CD4-positive, alpha-beta memory T cell (primary cell): ENCODE results near the gene PWP1. TPM values are rescaled to one million over a fixed set of nuclear protein-coding genes. Genes with fewer than 3 reads are reported as not detected.
A peak's percentile ranks its signal among the peaks of the same experiment; 100 is the strongest.

Source experiments
- CTCF ChIA-PET: fragments of 350-600 bp; sonication (Branson Sonifier 250); formaldehyde crosslinking; loops from one replicate; lab custom pipeline; 2021; ENCODE audit warnings: inconsistent platforms; ENCODE audit not compliant: partially characterized antibody; lab: Charles Lee
- POLR2A ChIA-PET: fragments of 350-600 bp; sonication (Branson Sonifier 250); formaldehyde crosslinking; loops from one replicate; lab custom pipeline; 2021; ENCODE audit not compliant: partially characterized antibody; lab: Charles Lee
- DNase-seq, 5 donors: peaks; one replicate each; pipeline versions ENCODE4 v3.0.0 to v3.0.0-alpha.2; 2020 to 2022; ENCODE audit warnings: mixed read lengths in 1 of 5
- H3K27ac ChIP-seq: one replicate; pipeline ENCODE4 v1.7.0; 2013; ENCODE audit warnings: low read depth, low read length
- H3K27me3 ChIP-seq: 2 replicates; pipeline ENCODE4 v1.7.0; 2013; ENCODE audit warnings: mild to moderate bottlenecking, low read length, moderate library complexity; ENCODE audit not compliant: insufficient read depth
- H3K36me3 ChIP-seq: 2 replicates; pipeline ENCODE4 v1.7.0; 2013; ENCODE audit warnings: mild to moderate bottlenecking, low read length, moderate library complexity; ENCODE audit not compliant: insufficient read depth
- H3K4me1 ChIP-seq: 2 replicates; pipeline ENCODE4 v1.7.0; 2013; ENCODE audit warnings: mild to moderate bottlenecking, low read length, moderate library complexity; ENCODE audit not compliant: insufficient read depth
- H3K4me3 ChIP-seq, 2 donors: one replicate each; pipeline ENCODE4 v1.7.0; 2013; ENCODE audit warnings: low read length in 2 of 2, mild to moderate bottlenecking in 1 of 2
- H3K9me3 ChIP-seq, 2 donors: one replicate each; pipeline ENCODE4 v1.7.0; 2013; ENCODE audit warnings: low read length in 2 of 2, control low read depth in 1 of 2; ENCODE audit not compliant: control insufficient read depth in 1 of 2
- H3K27ac Mint-ChIP-seq, 7 donors: one replicate each; pipeline ENCODE4 v1.8.0; 2020 to 2021; ENCODE audit warnings: mixed read lengths in 7 of 7, mild to moderate bottlenecking in 6 of 7, inconsistent platforms in 3 of 7, moderate library complexity in 3 of 7
- H3K27me3 Mint-ChIP-seq, 2 donors: one replicate each; pipeline ENCODE4 v1.8.0; 2020 to 2021; ENCODE audit warnings: mixed read lengths in 2 of 2
- H3K36me3 Mint-ChIP-seq, 2 donors: one replicate each; pipeline ENCODE4 v1.8.0; 2020 to 2021; ENCODE audit warnings: mixed read lengths in 2 of 2, inconsistent platforms in 1 of 2, mild to moderate bottlenecking in 1 of 2
- H3K4me1 Mint-ChIP-seq, 4 donors: one replicate each; pipeline ENCODE4 v1.8.0; 2020 to 2021; ENCODE audit warnings: mixed read lengths in 4 of 4, mild to moderate bottlenecking in 1 of 4
- H3K4me3 Mint-ChIP-seq, 8 donors: one replicate each; pipeline ENCODE4 v1.8.0; 2020 to 2021; ENCODE audit warnings: mixed read lengths in 8 of 8, mild to moderate bottlenecking in 7 of 8, moderate library complexity in 6 of 8, inconsistent platforms in 3 of 8
- H3K9me3 Mint-ChIP-seq, 8 donors: one replicate each; pipeline ENCODE4 v1.8.0; 2020 to 2021; ENCODE audit warnings: mixed read lengths in 8 of 8, mild to moderate bottlenecking in 5 of 8, inconsistent platforms in 3 of 8, moderate library complexity in 1 of 8
- intact Hi-C: fragments of 100-400 bp; cut with micrococcal nuclease; formaldehyde crosslinking; loops from one replicate; pipeline ENCODE4 v1.15.1; 2023
- polyA plus RNA-seq, 2 donors: library from polyadenylated mRNA; unstranded; fragments of 300-500 nt; fragmentation: Illumina TruSeq; gene quantifications; one replicate each; pipeline ENCODE4 v1.2.3, GENCODE V29; 2021
- total RNA-seq, 2 experiments: library from RNA; stranded (reverse); gene quantifications; one replicate each; pipeline ENCODE4 v1.2.3, GENCODE V29; 2021

PWP1 gene
- total and polyA plus RNA-seq, 4 experiments from 2014 or later, result 24.3 to 73.1 (median 42.5) TPM

DNA sequence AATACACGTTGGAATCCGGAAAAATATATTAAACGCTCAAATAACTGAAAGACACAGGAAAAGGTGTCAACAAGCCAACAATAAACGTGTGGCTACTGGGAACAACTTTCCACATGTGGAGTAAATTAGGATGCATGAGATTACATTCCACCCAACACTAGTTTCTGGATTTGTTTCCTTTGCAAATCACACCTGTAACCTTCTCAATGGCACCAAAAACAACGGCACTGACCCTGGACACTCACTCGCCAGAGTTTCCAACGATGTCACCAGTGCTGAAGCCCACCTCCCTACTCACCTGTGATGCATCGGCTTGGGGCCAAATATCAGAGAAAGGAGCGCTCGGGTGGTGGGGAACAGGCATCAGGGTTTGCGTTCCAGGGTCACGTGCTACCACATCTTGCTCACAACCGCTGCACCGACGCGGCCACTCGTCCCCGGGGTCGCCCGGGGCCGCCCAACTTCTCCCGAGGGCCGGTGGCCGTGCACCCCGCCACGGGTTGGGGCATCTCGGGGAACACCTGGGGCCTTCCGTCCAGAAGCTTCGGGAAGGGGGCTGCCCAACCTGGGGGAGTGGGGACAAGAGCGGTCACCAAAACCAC is 74.7 kb downstream of the PWP1 start:
- H3K27me3 ChIP-seq, result no peaks in the 10 kb centered on the region
- H3K4me1 ChIP-seq, result peaks cover 41% of the 10 kb centered on the region
- H3K27ac ChIP-seq, result peak overlapping the region; percentile 61
- DNase-seq, result peak; percentile 20 to 50 (median 42)
- no peaks in the 10 kb centered on the region for H3K9me3 ChIP-seq
- Mint-ChIP-seq H3K27ac (peak overlapping the region; percentile 78 to 93 (median 91)), H3K27me3 (no peaks in the 10 kb centered on the region), H3K4me3 (peak overlapping the region; percentile 72 to 95 (median 90)), H3K36me3 (peaks cover 8 to 29% of the 10 kb centered on the region in 2 donors), H3K9me3 (no peaks in the 10 kb centered on the region), H3K4me1 (peaks cover 17 to 45% (median 26%) of the 10 kb centered on the region in 4 donors)
- intact Hi-C loops, result loop anchor here (2.0 to 5.0 kb wide), 6 partner anchors 124 to 1458 kb away; partner anchors contain the start of genes ALKBH2, ISCU, SART3 and SSH1
- CTCF ChIA-PET, result interaction anchor here (0.6 kb wide), 1 partner anchor 85 kb away, joined by 3 read pairs; no protein-coding TSS in a partner anchor
- POLR2A ChIA-PET, result interaction anchor here (0.6 to 1.6 kb wide), 3 partner anchors 10 to 868 kb away, joined by 3 to 6 read pairs (median 4); partner anchors contain the start of gene PWP1
- H3K36me3 ChIP-seq, result peaks cover 9% of the 10 kb centered on the region
- peak overlapping the region; percentile 77 to 82 for H3K4me3 ChIP-seq

DNA sequence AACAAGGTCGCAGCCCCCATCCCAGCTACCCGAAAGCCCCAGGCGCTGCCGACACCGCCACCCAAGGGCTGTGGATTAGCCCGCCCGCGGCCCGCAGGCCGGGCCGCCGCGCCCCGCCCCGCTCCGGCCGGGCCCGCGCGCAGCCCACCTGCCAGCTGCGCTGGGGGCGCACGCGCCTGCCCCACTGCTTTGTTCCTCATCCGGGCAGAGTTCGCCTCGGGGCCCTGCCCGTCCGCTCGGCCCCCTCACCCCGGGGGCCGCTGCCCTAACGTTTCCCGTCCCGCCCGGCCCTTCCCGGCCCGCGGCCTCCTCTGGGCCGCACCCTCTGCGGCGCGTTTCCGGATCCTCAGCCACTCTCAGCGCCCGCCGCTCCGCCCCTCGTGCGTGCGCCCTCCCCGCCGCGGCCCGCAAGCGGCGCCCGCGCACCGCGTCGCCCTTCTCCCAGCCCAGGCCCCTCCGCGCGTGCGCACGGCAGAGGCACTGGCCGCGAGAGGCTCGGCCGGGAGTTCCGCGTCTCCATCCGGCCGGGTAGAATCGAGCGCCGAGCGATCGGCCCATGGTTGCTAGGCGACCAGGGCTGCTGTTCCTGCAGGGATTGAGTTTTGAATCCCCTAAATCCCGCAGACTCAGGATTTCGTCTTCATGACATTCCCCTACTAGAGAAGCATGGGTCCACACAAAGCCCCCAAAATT is 75.4 kb downstream of the PWP1 start, which contains the start of gene PRDM4:
TSS of gene PRDM4 (minus strand) at position 329 of the 693 bp plus-strand sequence. CDS start 622 bp downstream, outside the sequence.
- Histone ChIP-seq H3K36me3 (peaks cover 9% of the 10 kb centered on the region), H3K4me1 (peaks cover 41% of the 10 kb centered on the region), H3K9me3 (no peaks in the 10 kb centered on the region), H3K27me3 (no peaks in the 10 kb centered on the region), H3K4me3 (peak within 1 kb of the TSS; percentile 77 to 82), H3K27ac (peak within 1 kb of the TSS; percentile 64)
- H3K9me3 Mint-ChIP-seq, result no peaks in the 10 kb centered on the region
- peak; percentile 87 to 94 (median 93) for DNase-seq
- POLR2A ChIA-PET, result interaction anchor here (0.6 to 1.6 kb wide), 3 partner anchors 10 to 867 kb away, joined by 3 to 6 read pairs (median 4); partner anchors contain the start of gene PWP1
- CTCF ChIA-PET, result no interaction called here
- H3K4me3 Mint-ChIP-seq, result peak within 1 kb of the TSS; percentile 89 to 95 (median 92)
- H3K36me3 Mint-ChIP-seq, result peaks cover 8 to 26% of the 10 kb centered on the region in 2 donors
- no peaks in the 10 kb centered on the region for H3K27me3 Mint-ChIP-seq
- intact Hi-C loops, result loop anchor here (1.0 to 5.0 kb wide), 9 partner anchors 76 to 1458 kb away; partner anchors contain the start of genes ALKBH2, CRY1, FICD and ISCU
- H3K4me1 Mint-ChIP-seq, result peaks cover 17 to 45% (median 26%) of the 10 kb centered on the region in 4 donors
- peak within 1 kb of the TSS; percentile 90 to 98 (median 94) for H3K27ac Mint-ChIP-seq

DNA sequence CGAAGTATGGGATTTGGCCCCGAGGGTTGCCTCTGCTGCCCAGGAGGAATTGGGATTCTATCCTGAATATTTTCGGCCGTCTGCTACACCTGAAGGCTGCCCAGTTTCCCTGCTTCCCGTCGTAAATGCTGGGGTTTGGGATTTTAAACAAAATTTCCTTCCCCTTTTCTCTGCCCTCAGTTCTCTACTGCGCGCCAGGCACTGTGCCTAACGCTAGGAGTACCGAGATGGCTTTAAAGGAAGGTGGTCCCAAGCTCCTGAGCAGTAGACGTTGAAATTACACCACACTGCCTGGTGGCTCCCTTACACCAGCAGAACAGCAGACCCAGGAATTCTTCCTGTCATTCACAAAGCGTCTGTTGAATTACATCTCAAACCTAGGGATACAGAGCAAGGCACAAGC is 75.9 kb downstream of the PWP1 start:
- peaks cover 41% of the 10 kb centered on the region for H3K4me1 ChIP-seq
- ChIA-PET POLR2A (interaction anchor here (1.0 kb wide), 1 partner anchor 77 kb away, joined by 5 read pairs; no protein-coding TSS in a partner anchor), CTCF (interaction anchor here (1.1 to 1.3 kb wide), 2 partner anchors 84 to 86 kb away, joined by 3 read pairs; no protein-coding TSS in a partner anchor)
- no peak for DNase-seq
- H3K9me3 ChIP-seq, result no peaks in the 10 kb centered on the region
- Mint-ChIP-seq H3K4me3 (peak overlapping the region; percentile 86 to 93 (median 89)), H3K36me3 (peaks cover 4 to 22% of the 10 kb centered on the region in 2 donors), H3K9me3 (no peaks in the 10 kb centered on the region), H3K27me3 (no peaks in the 10 kb centered on the region), H3K27ac (peak overlapping the region; percentile 90 to 98 (median 94)), H3K4me1 (peaks cover 17 to 45% (median 26%) of the 10 kb centered on the region in 4 donors)
- peak overlapping the region; percentile 40 to 82 for H3K4me3 ChIP-seq
- H3K27me3 ChIP-seq, result no peaks in the 10 kb centered on the region
- H3K36me3 ChIP-seq, result peaks cover 6% of the 10 kb centered on the region
- intact Hi-C loops, result loop anchor here (1.0 to 5.0 kb wide), 9 partner anchors 76 to 1459 kb away; partner anchors contain the start of genes ALKBH2, CRY1, FICD and ISCU
- H3K27ac ChIP-seq, result peak overlapping the region; percentile 64

Other genes with a start within 250 kb of the PWP1 start
- gene PRDM4, start 75.3 kb downstream of the PWP1 start, total RNA-seq, result 10 to 100 TPM; 35.8 to 38.3 TPM
- gene PRDM4, start 75.3 kb downstream of the PWP1 start, polyA plus RNA-seq, result 10 to 100 TPM; 12.2 to 20.3 TPM
- not detected for gene ASCL4, start 88.9 kb downstream of the PWP1 start, total RNA-seq
- not detected for gene ASCL4, start 88.9 kb downstream of the PWP1 start, polyA plus RNA-seq